PFSK-1 (cell line): ENCODE data around the gene SETDB2.

Source experiments
- FOXP2 ChIP-seq: optimal IDR thresholded peaks from 2 replicates; pipeline ENCODE3; 2011; ENCODE audit warnings: borderline replicate concordance, control low read depth, inconsistent platforms; ENCODE audit not compliant: insufficient read depth; ENCODE audit errors: extremely low read length, extremely low read depth
- POLR2AphosphoS5 ChIP-seq: IDR thresholded peaks from 2 replicates; pipeline ENCODE4 v1.6.1; 2012; ENCODE audit warnings: low read depth, mild to moderate bottlenecking, control low read depth, low read length, moderate library complexity
- REST ChIP-seq, 2 experiments: IDR thresholded peaks; 2 replicates each; pipeline versions ENCODE4 v1.6.1 to v1.8.0; 2011 to 2012; ENCODE audit warnings: low read depth in 2 of 2, low read length in 2 of 2, control low read depth in 1 of 2, inconsistent platforms in 1 of 2, mild to moderate bottlenecking in 1 of 2, moderate library complexity in 1 of 2; ENCODE audit not compliant: insufficient read depth in 1 of 2
- SIN3A ChIP-seq: IDR thresholded peaks from 2 replicates; pipeline ENCODE4 v1.6.1; 2012; ENCODE audit warnings: mild to moderate bottlenecking, low read length, moderate library complexity, borderline replicate concordance; ENCODE audit not compliant: insufficient read depth
- TAF1 ChIP-seq: IDR thresholded peaks from 2 replicates; pipeline ENCODE4 v1.6.1; 2012; ENCODE audit warnings: low read length, control low read depth, borderline replicate concordance; ENCODE audit not compliant: insufficient read depth

The SETDB2 gene

DNA sequence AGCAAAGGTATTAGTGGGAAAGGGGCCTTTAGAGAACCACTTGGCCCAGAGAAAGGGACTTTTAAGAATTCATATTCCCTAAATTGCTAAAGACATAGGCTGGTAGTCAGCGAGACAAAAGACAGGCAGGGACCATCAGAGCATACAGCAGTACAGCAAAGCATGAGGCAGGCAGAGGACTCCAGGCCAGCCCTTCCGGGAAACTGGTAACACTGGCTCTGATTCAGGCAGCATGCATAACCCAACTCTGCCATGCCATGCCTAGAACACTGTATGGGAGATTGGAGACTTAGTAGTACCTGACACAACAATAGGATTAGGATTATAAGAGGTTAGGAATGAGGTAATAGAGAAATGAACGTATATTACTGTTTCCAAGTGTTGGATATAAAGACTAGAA lies 35.1 kb upstream of the SETDB2 start:
- no peak for TF ChIP-seq REST (IDR thresholded peaks at IDR 0.05; ENCODE audit: insufficient read depth in 1 of 2, low read depth in 2 of 2, low read length in 2 of 2)
- no peak for TF ChIP-seq POLR2AphosphoS5
- TF ChIP-seq FOXP2, result no peak
- TF ChIP-seq TAF1, result no peak
- no peak for TF ChIP-seq SIN3A

DNA sequence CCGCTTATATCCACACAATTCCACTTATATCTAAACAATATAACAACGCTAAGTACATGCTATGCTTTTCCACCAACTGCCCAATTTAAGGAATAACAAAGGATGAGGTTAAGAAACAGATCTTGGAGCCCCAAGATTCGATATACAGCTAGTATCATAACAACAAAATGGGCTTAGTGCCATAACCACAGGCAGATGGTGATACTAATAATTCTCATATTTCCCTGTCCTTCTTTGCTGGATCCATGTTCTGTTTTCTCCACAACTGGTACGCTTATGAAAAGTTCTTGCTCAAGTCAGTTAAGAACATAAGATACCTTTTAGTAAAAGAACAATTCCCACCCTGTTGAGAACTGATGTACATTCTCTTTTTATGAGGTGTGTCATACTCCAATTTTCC lies 34.1 kb upstream of the SETDB2 start:
- no peak for TF ChIP-seq REST (IDR thresholded peaks at IDR 0.05; ENCODE audit: insufficient read depth in 1 of 2, low read depth in 2 of 2, low read length in 2 of 2)
- no peak for TF ChIP-seq FOXP2
- TF ChIP-seq TAF1, result no peak
- TF ChIP-seq POLR2AphosphoS5, result no peak
- TF ChIP-seq SIN3A, result no peak

GRCh38 chr13:49410477-49410876 lies 33.6 kb upstream of the SETDB2 start:
- TF ChIP-seq FOXP2 (no peak), SIN3A (no peak), TAF1 (no peak), POLR2AphosphoS5 (no peak), REST (IDR thresholded peaks at IDR 0.05; ENCODE audit: insufficient read depth in 1 of 2, low read depth in 2 of 2, low read length in 2 of 2) (no peak)

DNA sequence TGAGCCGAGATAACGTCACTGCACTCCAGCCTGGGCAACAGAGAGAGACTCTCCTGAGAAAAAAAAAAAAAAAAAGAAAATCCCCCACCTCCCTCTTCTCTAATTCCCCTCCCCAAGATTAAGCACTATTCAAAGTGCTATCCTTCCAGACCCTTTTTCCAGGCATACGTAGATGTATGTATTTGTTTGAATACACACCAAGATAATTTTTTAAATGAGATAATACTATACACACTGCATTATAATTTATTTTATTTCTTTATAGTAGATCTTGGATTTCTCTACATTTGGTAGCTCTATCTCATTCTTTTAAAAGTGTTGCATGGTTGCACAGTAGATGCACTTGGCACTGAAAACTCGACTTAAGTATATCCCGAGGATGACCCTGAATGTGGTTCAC lies 32.7 kb upstream of the SETDB2 start:
- TF ChIP-seq POLR2AphosphoS5 (no peak), FOXP2 (no peak), SIN3A (no peak), TAF1 (no peak), REST (IDR thresholded peaks at IDR 0.05; ENCODE audit: insufficient read depth in 1 of 2, low read depth in 2 of 2, low read length in 2 of 2) (no peak)

- TF ChIP-seq REST (IDR thresholded peaks at IDR 0.05; ENCODE audit: insufficient read depth in 1 of 2, low read depth in 2 of 2, low read length in 2 of 2) (no peak), POLR2AphosphoS5 (no peak), FOXP2 (no peak), TAF1 (no peak), SIN3A (no peak)
Measured at GRCh38 chr13:49412749-49413148, 31.3 kb upstream of the SETDB2 start.
